WTC11 (cell line): ENCODE results near the gene ATP6V1G1.
"Not testable (repeated sequence)": the region's sequence is repeated elsewhere in the genome, so short reads cannot be mapped to it uniquely, and the experiment has no call there.

ENCODE experiments used
- CTCF ChIP-seq: fragments of 200-600 bp; IDR thresholded peaks from 2 replicates; pipeline ENCODE4 v1.8.0; 2022; ENCODE audit warnings: antibody characterized with exemption
- IRF2 ChIP-seq: sonication (generic); formaldehyde crosslinking; IDR thresholded peaks from 2 replicates; pipeline ENCODE4 v1.8.0; 2022; ENCODE audit warnings: low read depth, missing genetic modification reagents, borderline replicate concordance
- SOX15 ChIP-seq: fragments of 250-450 bp; sonication (Bioruptor Pico); IDR thresholded peaks from 2 replicates; pipeline ENCODE4 v1.9.0; 2021; ENCODE audit warnings: mild to moderate bottlenecking
- TF ChIP-seq, protein P1 (sequence below): sonication (generic); formaldehyde crosslinking; IDR thresholded peaks from 2 replicates; pipeline ENCODE4 v1.8.1; 2022; ENCODE audit warnings: mild to moderate bottlenecking, moderate library complexity, missing genetic modification reagents

DNA sequence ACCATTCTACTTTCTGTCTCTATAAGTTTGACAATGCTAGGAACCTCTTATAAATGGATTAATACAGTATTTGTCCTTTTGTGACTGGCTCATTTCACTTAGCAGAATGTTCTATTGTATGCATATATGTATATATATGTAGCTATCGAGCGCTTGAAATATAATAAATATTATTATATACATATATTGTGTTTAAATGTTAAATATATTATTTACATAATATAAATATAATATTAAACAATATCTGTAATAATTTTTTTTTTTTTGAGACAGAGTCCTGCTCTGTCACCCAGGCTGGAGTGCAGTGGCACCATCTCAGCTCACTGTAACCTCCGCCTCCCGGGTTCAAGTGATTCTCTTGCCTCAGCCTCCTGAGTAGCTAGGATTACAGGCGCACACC, 9.4 kb upstream of the ATP6V1G1 start:
- TF ChIP-seq SOX15 (CRISPR knock-in tag); CTCF; IRF2 (CRISPR knock-in tag): not testable (repeated sequence)
- TF ChIP-seq, protein P1, sequence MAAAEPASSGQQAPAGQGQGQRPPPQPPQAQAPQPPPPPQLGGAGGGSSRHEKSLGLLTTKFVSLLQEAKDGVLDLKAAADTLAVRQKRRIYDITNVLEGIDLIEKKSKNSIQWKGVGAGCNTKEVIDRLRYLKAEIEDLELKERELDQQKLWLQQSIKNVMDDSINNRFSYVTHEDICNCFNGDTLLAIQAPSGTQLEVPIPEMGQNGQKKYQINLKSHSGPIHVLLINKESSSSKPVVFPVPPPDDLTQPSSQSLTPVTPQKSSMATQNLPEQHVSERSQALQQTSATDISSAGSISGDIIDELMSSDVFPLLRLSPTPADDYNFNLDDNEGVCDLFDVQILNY (CRISPR knock-in tag): not testable (repeated sequence)
